Liver (tissue), 3 donors: ENCODE measurements around the gene EIPR1.

Source experiments
- ATF3 ChIP-seq: IDR thresholded peaks from 2 replicates; pipeline ENCODE4 v1.6.1; 2016; ENCODE audit warnings: antibody characterized with exemption
- CTCF ChIP-seq: fragments of 150-350 bp; IDR thresholded peaks from 2 replicates; pipeline ENCODE4 v1.5.1; 2017; ENCODE audit warnings: improper control_type of control experiment, low read depth, low read length; ENCODE audit not compliant: missing input control
- EGR1 ChIP-seq, 2 donors: IDR thresholded peaks; 2 replicates each; pipeline ENCODE4 v1.6.1; 2016 to 2018; ENCODE audit warnings: antibody characterized with exemption in 2 of 2, low read depth in 2 of 2
- FOXA1 ChIP-seq: IDR thresholded peaks from 2 replicates; pipeline ENCODE4 v1.6.1; 2016; ENCODE audit warnings: antibody characterized with exemption
- MAX ChIP-seq: IDR thresholded peaks from 2 replicates; pipeline ENCODE4 v1.6.1; 2016; ENCODE audit warnings: antibody characterized with exemption
- NR2F2 ChIP-seq: IDR thresholded peaks from 2 replicates; pipeline ENCODE4 v1.6.1; 2016; ENCODE audit warnings: antibody characterized with exemption
- RAD21 ChIP-seq, 2 donors: IDR thresholded peaks; 2 replicates each; pipeline ENCODE4 v1.6.1; 2016; ENCODE audit warnings: antibody characterized with exemption in 2 of 2, mild to moderate bottlenecking in 2 of 2
- RXRA ChIP-seq, 2 donors: IDR thresholded peaks; 2 replicates each; pipeline ENCODE4 v1.6.1; 2017 to 2018; ENCODE audit warnings: antibody characterized with exemption in 2 of 2, mild to moderate bottlenecking in 1 of 2
- TAF1 ChIP-seq: conservative IDR thresholded peaks from 2 replicates; pipeline ENCODE4 v1.6.1; 2016; ENCODE audit warnings: antibody characterized with exemption, mild to moderate bottlenecking
- YY1 ChIP-seq: IDR thresholded peaks from 2 replicates; pipeline ENCODE4 v1.6.1; 2016; ENCODE audit warnings: antibody characterized with exemption, mild to moderate bottlenecking
- ZBTB33 ChIP-seq: IDR thresholded peaks from 2 replicates; pipeline ENCODE4 v1.6.1; 2016; ENCODE audit warnings: antibody characterized with exemption
- donor health status: healthy.
- donor health status: healthy.

- TF ChIP-seq CTCF (no peak), ATF3 (no peak), YY1 (no peak), TAF1 (no peak), FOXA1 (no peak), EGR1 (IDR thresholded peaks at IDR 0.05; ENCODE audit: low read depth in 2 of 2) (no peak), RAD21 (IDR thresholded peaks at IDR 0.05) (no peak), MAX (no peak), ZBTB33 (no peak), NR2F2 (no peak), RXRA (IDR thresholded peaks at IDR 0.05) (no peak)
These were observed 94.4 kb downstream of the EIPR1 start for GRCh38 chr2:3283206-3283605.
